MCF 10A (cell line): Measurements from ENCODE around the gene FZR1. TPM values are rescaled to one million over a fixed set of nuclear protein-coding genes. Genes with fewer than 3 reads are reported as not detected.

Experiments
- BruUV-seq: library from RNA; stranded (reverse); fragments of 400-500 nt; replicated peaks from 2 replicates; lab custom pipeline; 2021; lab: Mats Ljungman, UMichigan
- CTCF ChIA-PET: fragments of 300-600 bp; sonication (Branson Sonifier 250); formaldehyde crosslinking; extraction: SDS; loops from one replicate; lab custom pipeline; 2021; ENCODE audit warnings: antibody characterized with exemption, inconsistent platforms; lab: Yijun Ruan, JAX
- POLR2A ChIA-PET: fragments of 300-600, 350-650 bp; sonication (Branson Sonifier 250); formaldehyde crosslinking; extraction: SDS; loops from one replicate; lab custom pipeline; 2020; ENCODE audit warnings: antibody characterized with exemption, inconsistent platforms; lab: Yijun Ruan, JAX
- DNase-seq: peaks from one replicate; pipeline ENCODE4 v3.0.0-alpha.2; 2018; ENCODE audit not compliant: unreplicated experiment
- H3K27ac Mint-ChIP-seq: one replicate; pipeline ENCODE4 v1.8.0; 2022; ENCODE audit warnings: mild to moderate bottlenecking, low read depth, mixed read lengths; ENCODE audit not compliant: unreplicated experiment
- H3K27me3 Mint-ChIP-seq: one replicate; pipeline ENCODE4 v1.8.0; 2022; ENCODE audit warnings: mixed read lengths; ENCODE audit not compliant: insufficient read depth, unreplicated experiment
- H3K36me3 Mint-ChIP-seq: one replicate; pipeline ENCODE4 v1.8.0; 2022; ENCODE audit warnings: mild to moderate bottlenecking, moderate library complexity, mixed read lengths; ENCODE audit not compliant: insufficient read depth, unreplicated experiment
- H3K4me1 Mint-ChIP-seq: one replicate; pipeline ENCODE4 v1.8.0; 2022; ENCODE audit warnings: mixed read lengths; ENCODE audit not compliant: insufficient read depth, unreplicated experiment
- H3K4me3 Mint-ChIP-seq: one replicate; pipeline ENCODE4 v1.8.0; 2022; ENCODE audit warnings: mild to moderate bottlenecking, moderate library complexity, mixed read lengths; ENCODE audit not compliant: unreplicated experiment
- H3K9me3 Mint-ChIP-seq: one replicate; pipeline ENCODE4 v1.8.0; 2022; ENCODE audit warnings: mixed read lengths; ENCODE audit not compliant: unreplicated experiment
- CTCF ChIP-seq: fragments of 200-600 bp; IDR thresholded peaks from one replicate; pipeline ENCODE4 v1.8.0; 2022; ENCODE audit warnings: antibody characterized with exemption, mild to moderate bottlenecking; ENCODE audit not compliant: unreplicated experiment
- intact Hi-C: fragments of 100-400 bp; cut with micrococcal nuclease; formaldehyde crosslinking; loops from 2 replicates; pipeline ENCODE4 v1.14.1; 2022
- total RNA-seq: library from RNA; stranded (reverse); gene quantifications from 2 replicates; pipeline ENCODE4 v1.2.3, GENCODE V29; 2022

Gene FZR1
- total RNA-seq, 1 experiment from 2014 or later, result 48.9 TPM

GRCh38 chr19:3503036-3503572, 3.0 kb upstream of the FZR1 start:
- DNase-seq, result peak; percentile 17

GRCh38 chr19:3504735-3505134, 1.4 kb upstream of the FZR1 start:
- Mint-ChIP-seq H3K4me1 (peaks cover 20% of the 10 kb centered on the region), H3K9me3 (no peaks in the 10 kb centered on the region), H3K4me3 (peak overlapping the region; percentile 83), H3K36me3 (peaks cover 10% of the 10 kb centered on the region), H3K27me3 (no peaks in the 10 kb centered on the region), H3K27ac (peak overlapping the region; percentile 97)
- ChIA-PET CTCF (interaction anchor here (0.6 to 1.0 kb wide), 2 partner anchors 18 to 178 kb away, joined by 3 read pairs; no protein-coding TSS in a partner anchor), POLR2A (no interaction called here)
- DNase-seq, result no peak
- intact Hi-C loops, result no loop called here
- no peak for TF ChIP-seq CTCF
- BruUV-seq, result no TSS peak

More at GRCh38 chr19:3503036-3503572, 3.0 kb upstream of the FZR1 start:
- H3K4me1 Mint-ChIP-seq, result peaks cover 19% of the 10 kb centered on the region
- no peak overlapping the region for H3K4me3 Mint-ChIP-seq
- ChIA-PET POLR2A (no interaction called here), CTCF (interaction anchor here (0.6 kb wide), 3 partner anchors 11 to 198 kb away, joined by 3 to 5 read pairs (median 4); no protein-coding TSS in a partner anchor)
- no TSS peak for BruUV-seq
- H3K27ac Mint-ChIP-seq, result no peak overlapping the region
- TF ChIP-seq CTCF, result no peak
- no peaks in the 10 kb centered on the region for H3K9me3 Mint-ChIP-seq
- H3K36me3 Mint-ChIP-seq, result peaks cover 10% of the 10 kb centered on the region
- H3K27me3 Mint-ChIP-seq, result no peaks in the 10 kb centered on the region
- intact Hi-C loops, result no loop called here

- Mint-ChIP-seq H3K36me3 (peaks cover 6% of the 10 kb centered on the region), H3K27me3 (no peaks in the 10 kb centered on the region), H3K27ac (peak overlapping the region; percentile 97), H3K9me3 (no peaks in the 10 kb centered on the region), H3K4me1 (peaks cover 19% of the 10 kb centered on the region), H3K4me3 (peak overlapping the region; percentile 83)
- intact Hi-C loops, result no loop called here
- no TSS peak for BruUV-seq
- TF ChIP-seq CTCF, result no peak
- ChIA-PET POLR2A (interaction anchor here (0.7 to 1.0 kb wide), 5 partner anchors 32 to 1854 kb away, joined by 3 to 4 read pairs (median 3); partner anchors contain the start of genes DAPK3, MFSD12 and TCF3), CTCF (no interaction called here)
- peak; percentile 25 for DNase-seq
Observed at GRCh38 chr19:3506384-3507340, 551 bp downstream of the FZR1 start.
